HG02623 (cell line): ENCODE results near the gene ADAM12.

Experiments
- ATAC-seq: cut with Tn5 transposase; IDR thresholded peaks from one replicate; pipeline ENCODE4 v1.9.1; 2021; ENCODE audit warnings: moderate library complexity; ENCODE audit not compliant: unreplicated experiment

The ADAM12 gene

DNA sequence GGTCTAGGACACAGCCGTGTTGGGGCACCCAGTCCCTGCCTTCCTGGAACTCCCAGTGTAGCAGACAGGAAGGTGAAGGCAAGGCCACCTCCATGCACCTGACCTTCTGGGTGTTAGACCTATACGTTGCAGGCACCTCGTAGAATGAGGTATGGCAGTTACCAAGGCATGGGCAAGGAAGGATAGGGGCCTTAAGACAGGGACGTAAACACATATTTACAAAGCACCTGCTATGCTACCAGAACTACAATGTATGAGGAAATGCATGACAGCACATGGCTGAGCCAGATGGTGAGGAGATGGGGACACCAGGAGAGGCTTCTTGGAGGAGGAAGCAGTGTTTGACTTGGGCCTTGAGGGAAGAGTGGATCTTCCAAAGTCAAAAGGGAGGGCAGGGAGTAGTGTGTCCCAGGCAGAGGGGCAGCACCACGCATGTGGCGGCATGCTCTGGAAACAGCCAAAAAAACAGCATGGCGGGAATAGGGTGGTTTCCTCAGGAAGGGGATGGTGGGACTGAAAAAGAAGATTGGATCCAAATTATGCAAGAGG, 260.7 kb downstream of the ADAM12 start:
- no peak for ATAC-seq

DNA sequence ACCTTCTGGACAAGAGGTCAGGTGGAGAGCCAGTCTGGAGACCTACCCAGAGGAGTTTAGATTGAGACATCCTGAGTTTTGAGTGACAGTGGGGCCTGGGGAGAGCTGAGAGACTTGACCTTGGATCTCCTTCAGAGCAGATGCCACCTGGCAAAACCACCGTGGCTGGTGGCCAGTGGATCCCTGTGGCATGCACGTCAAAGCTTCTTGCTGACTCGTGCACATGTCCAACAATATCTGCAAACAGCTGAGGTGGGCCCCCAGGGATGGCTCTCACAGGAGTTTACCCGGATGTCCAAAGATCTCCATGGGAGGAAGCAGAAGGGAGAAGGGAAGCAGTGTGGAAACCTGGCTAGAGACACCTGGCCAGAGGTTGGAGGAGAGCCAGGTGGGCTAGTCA, 261.4 kb downstream of the ADAM12 start:
- no peak for ATAC-seq

DNA sequence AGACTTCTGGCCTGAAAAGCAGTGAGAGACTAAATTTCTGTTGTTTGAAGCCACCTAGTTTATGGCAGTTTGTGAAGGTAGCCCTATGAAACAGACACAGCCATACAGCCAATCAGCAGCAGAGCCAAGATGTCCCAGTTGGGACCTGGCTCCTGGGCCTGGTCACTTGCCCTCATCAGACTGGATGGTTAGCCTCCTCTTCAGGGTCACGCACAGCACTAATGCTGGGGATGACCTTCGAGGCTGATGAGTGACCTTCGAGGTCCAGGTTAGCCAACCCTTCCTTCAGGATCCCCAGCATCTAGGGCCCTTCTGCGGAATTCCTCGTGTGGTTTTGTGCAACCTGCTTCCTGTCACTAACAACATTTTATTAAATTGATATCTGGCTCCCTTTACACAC, 262.3 kb downstream of the ADAM12 start:
- ATAC-seq = no peak

DNA sequence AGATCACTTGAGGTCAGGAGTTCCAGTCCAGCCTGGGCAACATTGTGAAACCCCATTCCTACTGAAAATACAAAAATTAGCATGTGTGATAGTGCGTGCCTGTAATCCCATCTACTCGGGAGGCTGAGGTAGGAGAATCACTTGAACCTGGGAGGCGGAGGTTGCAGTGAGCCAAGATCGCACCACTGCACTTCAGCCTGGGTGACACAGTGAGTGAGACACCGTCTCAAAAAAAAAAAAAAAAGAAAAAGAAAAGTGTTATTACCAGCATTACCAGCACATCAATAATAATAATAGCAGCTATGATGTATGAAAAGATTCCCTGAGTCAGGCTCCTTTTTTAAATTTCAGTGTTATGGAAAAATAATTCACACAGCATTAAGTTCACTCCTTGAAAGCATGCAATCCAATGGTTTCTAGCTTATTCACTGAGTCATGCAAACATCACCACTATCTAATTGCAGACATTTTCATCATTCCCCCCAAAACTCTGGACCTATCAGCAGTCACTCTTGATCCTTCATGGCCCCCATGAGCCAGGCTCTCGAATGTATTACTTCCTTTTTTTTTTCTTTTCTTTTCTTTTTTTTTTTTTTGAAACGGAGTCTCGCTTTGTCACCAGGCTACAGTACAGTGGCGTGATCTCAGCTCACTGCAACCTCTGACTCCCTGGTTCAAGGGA, 263.5 kb downstream of the ADAM12 start:
- no peak for ATAC-seq

DNA sequence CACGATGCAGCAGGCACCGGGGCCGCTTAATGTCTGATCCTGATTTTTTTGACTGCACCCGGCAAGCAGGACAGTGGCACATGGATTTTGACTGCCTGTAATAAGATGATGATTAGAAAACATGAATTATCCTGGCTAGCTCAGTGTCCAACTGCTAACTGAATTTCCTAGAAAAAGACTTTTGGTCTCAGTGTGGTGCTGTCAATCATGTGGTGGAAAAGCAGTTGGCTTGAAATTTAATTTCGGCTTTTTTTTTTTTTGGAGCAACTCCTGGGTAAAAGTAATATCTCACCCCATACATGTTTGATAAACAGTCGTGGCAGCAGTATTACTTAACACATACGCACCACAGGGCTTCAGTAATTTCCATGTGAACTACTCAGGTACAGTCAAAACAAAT, 264.2 kb downstream of the ADAM12 start:
- ATAC-seq = no peak

DNA sequence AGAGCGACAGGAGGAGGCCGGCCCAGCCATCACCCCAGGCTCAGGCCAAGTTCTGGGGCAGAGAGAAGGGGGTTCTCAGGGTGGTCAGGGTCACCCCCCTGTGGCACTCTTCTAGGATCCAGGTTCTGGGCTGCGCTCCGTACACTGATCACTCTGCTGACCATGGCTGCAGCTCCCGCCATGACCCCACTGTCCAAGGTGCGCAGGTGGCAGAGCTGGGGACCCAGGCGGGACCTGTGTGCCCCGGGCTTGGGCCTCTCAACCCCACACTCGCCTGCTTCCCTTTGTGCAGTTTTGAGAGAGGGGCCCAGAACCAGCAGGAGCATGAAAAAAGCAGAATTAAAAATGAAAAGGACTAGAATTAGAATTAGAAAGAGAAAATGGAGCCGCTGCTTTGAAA, 264.8 kb downstream of the ADAM12 start:
- no peak for ATAC-seq

DNA sequence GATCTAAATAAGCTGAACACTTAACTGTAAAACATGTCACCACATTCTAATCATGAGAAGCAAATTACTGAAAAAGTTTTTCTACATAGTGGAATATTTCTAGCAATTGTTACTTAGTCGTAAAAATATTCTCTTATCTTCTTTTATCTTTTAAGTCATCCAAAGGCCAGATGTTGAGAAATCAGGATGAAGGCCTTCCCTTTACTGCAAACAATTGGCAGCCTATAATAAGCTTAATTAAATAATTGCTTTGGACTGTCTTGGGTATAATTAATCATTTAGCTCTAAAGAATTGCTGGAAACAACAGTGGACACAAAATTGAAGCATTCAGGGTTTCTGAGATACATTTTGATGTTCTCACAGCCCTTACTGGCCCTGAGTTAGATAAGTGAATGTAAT, 265.4 kb downstream of the ADAM12 start:
- ATAC-seq = no peak

DNA sequence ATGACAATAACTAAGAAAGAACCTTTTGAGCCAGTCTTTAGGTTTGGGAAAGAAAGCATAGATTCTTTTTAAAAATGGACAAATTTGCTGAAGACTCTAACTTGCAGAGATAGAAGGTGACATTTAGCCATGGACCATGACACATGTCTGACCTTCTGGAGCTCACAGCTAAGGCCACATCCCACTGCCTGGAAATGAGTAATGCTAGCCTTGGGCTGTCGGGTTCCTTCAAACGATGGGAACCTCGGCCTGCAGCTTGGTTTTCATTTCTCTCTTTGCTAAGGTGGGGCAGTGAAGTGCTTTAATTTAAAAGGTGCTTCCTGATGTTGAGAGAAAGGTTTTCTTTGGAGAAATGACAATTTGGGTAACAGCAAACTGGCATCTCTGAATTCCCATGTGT, 268.7 kb downstream of the ADAM12 start:
- ATAC-seq = no peak

DNA sequence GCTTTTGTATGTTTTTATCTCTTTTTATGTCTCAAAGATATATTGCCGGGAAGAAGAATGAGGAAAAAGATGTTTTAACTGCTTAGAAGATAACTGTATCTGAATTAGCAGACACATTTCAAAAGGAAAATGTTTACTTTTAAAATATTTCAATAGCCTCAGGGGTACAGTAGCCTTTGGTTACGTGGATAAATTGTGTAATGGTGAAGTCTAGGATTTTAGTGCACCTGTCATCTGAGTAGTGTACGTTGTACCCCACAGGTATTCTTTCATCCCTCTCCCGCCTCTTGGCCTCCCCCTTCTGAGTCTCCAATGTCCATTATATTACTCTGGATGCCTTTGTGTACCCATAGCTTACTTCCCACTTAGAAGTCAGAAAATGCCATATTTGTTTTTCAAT, 269.8 kb downstream of the ADAM12 start:
- no peak for ATAC-seq

DNA sequence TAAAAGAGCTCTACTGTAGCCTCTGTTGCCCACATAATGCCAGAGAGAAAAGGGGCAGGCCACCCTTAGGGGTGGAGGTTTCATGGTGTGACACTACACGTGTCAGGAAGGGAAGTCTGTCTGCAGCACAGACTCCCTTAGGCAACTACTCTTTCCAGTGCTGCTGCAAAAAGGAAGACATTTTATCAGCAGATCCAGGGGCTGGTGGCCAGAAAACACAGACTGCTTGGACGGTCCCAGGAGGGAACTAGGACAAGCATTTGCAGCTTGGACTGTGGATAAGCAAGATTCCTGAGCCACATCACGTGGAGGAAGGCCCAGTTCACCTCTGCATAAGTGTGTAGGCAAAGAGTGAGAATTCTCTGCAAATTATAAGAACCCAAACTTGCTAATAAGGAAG, 271.1 kb downstream of the ADAM12 start:
- no peak for ATAC-seq

DNA sequence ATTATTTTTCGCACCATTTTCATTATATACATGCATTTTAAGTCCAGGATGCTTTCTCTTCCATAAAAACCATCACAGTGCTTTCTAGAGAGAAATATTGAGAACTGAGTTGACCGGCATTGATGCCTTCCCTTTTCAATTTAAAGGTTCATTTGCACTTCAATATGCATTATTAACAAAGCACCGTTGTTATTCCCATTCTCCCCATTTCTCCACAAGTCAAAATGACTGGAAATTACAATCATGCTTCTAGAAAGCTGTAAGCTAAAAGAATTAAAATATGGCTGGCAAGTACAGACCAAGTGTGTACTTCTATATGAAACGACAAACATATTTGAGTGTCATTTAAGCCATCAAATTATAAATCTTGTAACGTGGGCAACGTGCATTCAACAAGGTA, 272.4 kb downstream of the ADAM12 start:
- ATAC-seq = no peak

DNA sequence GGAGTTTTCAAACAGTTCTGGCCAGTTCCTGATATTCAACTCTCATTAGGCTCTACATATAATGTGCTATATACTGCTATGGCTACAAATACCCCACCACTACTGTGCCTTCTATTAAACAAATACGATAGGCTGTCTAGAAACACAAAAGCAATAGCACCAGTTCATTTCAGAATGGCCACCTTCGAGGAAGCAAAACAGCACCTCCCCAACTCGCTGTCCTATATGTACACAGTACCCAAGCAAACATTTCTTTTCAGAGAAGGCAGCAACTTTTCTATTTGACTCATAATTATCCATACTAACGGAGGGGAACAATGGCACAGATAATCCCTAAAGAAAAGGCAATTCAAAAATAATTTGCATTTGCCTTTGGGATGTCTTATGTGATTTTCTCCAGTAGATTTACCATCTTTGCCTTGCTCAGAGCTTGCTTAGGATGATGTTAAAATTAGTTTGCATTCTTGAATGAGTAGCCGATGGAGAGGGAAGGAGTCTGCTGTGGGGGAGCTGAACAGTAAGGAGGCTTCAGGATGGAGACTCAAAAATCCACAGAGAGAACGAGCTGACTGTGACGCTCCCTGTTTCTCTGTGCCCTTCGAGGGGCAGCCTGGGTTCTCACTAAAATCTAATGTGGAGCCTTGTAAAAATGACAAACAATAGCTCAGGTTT, 273.3 kb downstream of the ADAM12 start:
- ATAC-seq = no peak

DNA sequence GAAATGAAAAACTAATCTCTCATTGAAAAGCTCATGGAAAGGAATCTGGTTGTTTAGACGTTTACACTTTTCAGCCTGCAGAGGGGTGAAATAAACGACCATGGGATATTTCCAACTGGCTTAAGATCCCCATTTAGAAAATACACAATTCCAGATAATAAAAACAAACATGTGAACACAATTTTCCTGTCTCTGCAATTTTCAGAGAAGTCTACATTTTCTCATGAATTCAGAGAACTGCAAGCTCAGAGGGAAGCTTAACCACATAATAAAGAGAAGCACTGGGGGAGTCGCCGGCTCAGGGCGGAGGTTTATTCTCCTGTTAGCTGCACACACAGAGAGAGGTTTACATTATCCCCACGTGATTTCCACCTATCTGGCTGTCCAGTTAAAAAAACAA, 276.8 kb downstream of the ADAM12 start:
- no peak for ATAC-seq

DNA sequence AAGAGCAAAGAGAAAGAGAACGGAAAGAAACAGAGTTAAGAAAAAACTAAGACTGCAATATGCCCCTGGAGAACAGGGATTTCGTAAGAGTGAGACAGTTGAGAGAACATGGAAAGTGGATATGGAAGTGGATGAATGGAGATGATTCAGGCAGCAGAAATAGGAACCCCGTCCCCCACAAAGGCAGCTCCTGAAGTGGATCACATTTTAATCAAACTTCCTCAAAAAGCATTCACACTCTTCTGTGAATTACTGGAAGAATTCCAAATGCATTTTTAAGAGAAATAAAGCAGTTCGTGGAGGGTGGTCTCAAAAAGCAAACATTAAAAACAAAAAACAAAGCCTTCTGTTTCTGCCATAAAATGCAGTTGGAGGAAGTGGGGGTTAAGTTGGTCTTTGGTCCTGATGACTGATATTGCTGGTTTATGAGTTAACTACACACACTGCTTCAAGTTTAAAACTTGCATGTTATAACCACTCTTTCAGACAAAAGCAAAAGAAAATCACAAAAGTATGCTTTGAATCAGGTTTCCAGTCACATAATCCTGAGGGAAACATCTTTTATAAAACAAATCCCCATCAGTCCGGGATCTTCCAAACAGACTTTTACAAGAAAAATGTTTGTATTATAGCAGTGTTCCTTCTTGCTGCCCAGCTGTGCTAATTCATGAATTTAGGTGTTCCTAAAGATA, 277.6 kb downstream of the ADAM12 start:
- ATAC-seq = no peak

DNA sequence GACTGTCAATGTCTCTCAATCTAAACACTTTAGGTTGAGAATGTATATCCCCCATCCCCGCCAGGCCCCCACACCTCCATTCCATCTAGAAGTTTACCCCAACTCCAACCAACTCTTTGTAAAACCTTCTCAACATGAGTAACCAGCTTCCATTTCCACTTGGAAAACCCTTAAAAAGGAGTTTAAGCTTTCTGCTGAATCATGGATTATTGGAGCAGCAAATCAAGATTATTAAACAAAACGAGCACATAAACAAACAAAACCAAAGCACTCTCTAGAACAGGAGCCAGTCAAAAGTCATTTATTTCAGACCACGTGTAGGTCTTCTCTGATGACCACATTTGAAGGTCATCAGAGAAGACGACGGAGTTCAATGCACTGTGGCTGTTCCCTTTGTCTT, 278.4 kb downstream of the ADAM12 start:
- ATAC-seq = no peak

DNA sequence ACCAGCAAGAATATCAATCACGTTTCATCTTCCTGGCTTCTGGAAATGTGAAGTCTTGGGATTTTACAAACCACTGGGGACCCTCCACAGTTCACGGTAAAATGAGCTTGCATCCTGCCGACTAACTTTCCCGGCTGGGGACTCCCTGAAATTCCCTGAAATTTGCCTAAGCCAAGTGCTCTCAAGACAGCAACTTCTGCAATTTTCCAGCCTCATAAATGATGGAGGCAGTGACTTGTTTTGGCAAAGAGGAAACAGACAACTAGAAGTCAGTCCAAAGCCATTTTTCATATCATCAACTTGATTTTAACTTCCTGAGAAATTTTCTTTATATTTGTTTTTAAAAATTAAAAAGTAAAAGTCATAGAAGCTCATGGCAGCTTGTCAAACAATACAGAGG, 279.6 kb downstream of the ADAM12 start:
- no peak for ATAC-seq

DNA sequence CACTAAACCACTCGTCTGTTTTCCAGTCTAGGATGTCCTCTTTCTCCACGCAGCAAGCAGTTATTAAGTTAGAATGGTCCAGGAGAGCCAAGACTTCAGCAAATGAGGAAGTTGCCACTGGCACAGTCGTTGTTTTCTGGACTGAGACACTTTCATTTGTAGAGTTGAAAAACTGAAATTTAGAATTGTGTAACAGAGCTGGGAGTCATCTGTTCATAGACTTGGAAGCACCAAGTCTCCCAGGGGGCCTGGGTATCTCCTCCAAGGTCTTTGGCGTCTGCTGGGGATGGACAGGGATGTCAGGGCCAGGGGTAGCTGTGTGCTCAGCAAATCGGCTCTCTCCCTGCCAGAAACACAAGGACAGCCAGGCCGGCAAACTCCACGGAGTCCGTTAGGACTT, 283.5 kb downstream of the ADAM12 start:
- no peak for ATAC-seq

DNA sequence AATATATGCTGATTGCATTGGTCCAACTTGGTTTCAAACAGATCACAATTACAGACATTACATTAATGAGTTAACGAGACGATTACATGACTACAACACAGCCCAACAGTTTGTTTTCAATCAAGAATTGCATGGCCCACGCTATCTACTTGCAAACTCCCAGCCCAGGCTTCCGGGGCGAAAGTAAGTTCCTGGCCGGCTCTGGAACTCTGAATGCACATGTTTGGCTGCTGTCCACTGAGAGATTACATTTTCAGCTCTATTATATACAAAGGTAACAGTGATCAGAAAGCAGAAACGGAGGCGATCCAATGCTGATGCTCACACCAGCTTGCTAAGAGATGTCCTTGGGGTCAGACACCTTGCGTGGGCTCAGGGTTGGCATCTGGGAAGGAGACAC, 285.6 kb downstream of the ADAM12 start:
- no peak for ATAC-seq

DNA sequence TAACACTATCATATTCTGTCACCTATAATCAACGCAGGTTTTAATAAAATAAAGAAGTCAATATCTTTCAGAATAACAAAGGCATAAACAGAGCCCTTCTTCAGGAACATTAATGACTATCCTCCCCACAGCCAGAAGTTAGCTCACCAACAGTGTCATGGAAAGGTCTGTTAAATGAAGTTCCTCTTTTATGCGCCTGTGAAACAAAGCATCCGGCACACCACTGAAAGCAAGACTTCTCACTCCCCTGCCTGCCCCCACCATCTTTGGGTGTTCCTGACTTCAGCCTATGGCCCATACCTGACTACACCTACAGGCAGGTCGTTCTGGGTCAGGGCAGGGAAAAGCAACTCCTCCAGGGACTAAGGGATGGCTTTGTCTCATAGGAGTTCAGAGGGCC, 286.5 kb downstream of the ADAM12 start:
- peak; percentile 94 for ATAC-seq

DNA sequence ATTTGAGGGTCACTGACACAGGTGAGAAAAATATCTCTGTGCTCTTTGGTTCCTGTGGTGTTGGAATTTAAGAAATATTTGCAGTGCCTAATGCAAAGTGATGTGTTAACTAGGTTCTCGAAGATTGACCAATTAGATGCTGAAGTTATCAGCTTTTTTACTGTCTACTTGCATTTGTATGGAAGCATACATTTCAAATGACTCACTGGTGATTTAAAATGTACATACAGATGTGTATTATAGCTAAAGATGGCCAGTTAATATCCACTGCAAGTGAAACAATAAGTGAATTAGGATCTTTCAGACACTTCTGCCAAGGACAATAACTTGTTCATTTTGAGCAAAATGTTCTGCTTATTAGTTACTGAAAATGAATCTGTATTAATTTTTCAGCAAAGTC, 287.0 kb downstream of the ADAM12 start:
- ATAC-seq = no peak

DNA sequence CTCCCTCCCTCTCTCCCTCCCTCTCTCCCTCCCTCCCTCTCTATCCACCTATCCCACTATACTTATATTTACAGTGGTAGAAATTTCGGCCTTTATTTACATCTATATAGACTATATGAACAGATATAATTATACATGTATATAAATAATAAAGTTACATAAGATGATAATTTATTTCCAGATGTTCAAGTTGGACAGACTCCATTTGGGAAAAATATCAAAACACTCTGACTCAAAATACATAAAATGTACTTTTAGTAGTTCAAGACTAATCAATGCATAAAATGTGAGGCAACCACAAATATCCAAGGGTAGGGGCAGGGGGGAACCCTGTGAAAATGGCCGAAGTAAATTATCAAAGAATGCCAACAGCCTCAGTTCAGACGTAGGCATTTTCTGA, 288.9 kb downstream of the ADAM12 start:
- ATAC-seq = no peak

DNA sequence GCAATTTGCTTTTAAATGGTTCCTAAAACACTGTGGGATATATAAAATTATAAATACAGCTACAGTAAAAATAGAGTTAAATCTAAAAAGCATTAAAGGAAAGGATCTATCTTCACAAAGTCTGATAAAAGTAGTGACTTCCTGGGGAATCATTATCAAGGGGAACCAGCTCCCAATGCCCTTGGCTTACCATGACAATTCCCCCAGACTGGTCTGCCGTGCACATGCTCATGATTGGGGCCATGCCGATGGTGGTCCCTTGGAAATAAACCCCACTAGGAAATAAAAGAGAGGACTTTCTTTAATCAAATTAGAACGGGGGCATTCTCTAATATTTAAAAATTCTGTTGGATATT, 290.1 kb downstream of the ADAM12 start:
- no peak for ATAC-seq
